T-cell (primary cell): ENCODE data around the gene MAP4. TPM values are rescaled to one million over a fixed set of nuclear protein-coding genes. Genes with fewer than 3 reads are reported as not detected.
"Not testable (repeated sequence)": the region's sequence is repeated elsewhere in the genome, so short reads cannot be mapped to it uniquely, and the experiment has no call there.

Source experiments
- ATAC-seq, 4 experiments: fragments of 200-7000 bp in 3 of 4; fragments of 150-1000 bp in 1 of 4; cut with Tn5 transposase; replicated peaks in 1 of 4; 1 replicate in 3 of 4; 2 replicates in 1 of 4; pipeline ENCODE4 v1.10.0; 2021; ENCODE audit warnings: moderate library complexity in 3 of 4, mild to moderate bottlenecking in 2 of 4, moderate number of reproducible peaks in 1 of 4
- CTCF ChIA-PET, 2 donors: fragments of 300-600 bp; sonication (Branson Sonifier 250); formaldehyde crosslinking; loops; one replicate each; lab custom pipeline; 2022; ENCODE audit warnings: antibody characterized with exemption in 2 of 2; lab: Charles Lee
- POLR2A ChIA-PET, 2 donors: fragments of 300-600 bp; sonication (Branson Sonifier 250); formaldehyde crosslinking; loops; one replicate each; lab custom pipeline; 2022; ENCODE audit warnings: antibody characterized with exemption in 2 of 2; lab: Charles Lee
- DNase-seq, 35 experiments: peaks; one replicate each; pipeline versions ENCODE4 v3.0.0 to v3.0.0-alpha.2; 2013 to 2023
- H3K27ac ChIP-seq: one replicate; pipeline ENCODE4 v1.5.1; 2013; ENCODE audit warnings: low read length
- H3K27me3 ChIP-seq, 2 experiments: replicated peaks in 1 of 2; 1 replicate in 1 of 2; 2 replicates in 1 of 2; pipeline versions ENCODE4 v1.6.1 to v1.7.0; 2013; ENCODE audit warnings: low read length in 1 of 2, mixed read lengths in 1 of 2; ENCODE audit not compliant: control insufficient read depth in 2 of 2, insufficient read depth in 2 of 2; ENCODE audit errors: extremely low read depth in 1 of 2
- H3K36me3 ChIP-seq, 2 donors: 1 replicate in 1 of 2; 2 replicates in 1 of 2; pipeline versions ENCODE4 v1.6.1 to v1.7.0; 2013; ENCODE audit warnings: low read length in 1 of 2; ENCODE audit not compliant: control insufficient read depth in 2 of 2, insufficient read depth in 1 of 2; ENCODE audit errors: extremely low read depth in 1 of 2
- H3K4me1 ChIP-seq, 2 experiments: 1 replicate in 1 of 2; 2 replicates in 1 of 2; pipeline versions ENCODE4 v1.6.1 to v1.7.0; 2013; ENCODE audit warnings: low read length in 2 of 2, mixed read lengths in 1 of 2; ENCODE audit not compliant: insufficient read depth in 2 of 2, control insufficient read depth in 1 of 2; ENCODE audit errors: extremely low read depth in 1 of 2
- H3K4me3 ChIP-seq, 2 donors: 1 replicate in 1 of 2; 2 replicates in 1 of 2; pipeline versions ENCODE4 v1.5.1 to v1.7.0; 2013; ENCODE audit warnings: mild to moderate bottlenecking in 2 of 2, low read length in 1 of 2, moderate library complexity in 1 of 2; ENCODE audit not compliant: control insufficient read depth in 1 of 2; ENCODE audit errors: extremely low read depth in 1 of 2
- H3K9me3 ChIP-seq: 2 replicates; pipeline ENCODE4 v1.7.0; 2013
- H3K27ac Mint-ChIP-seq, 2 donors: one replicate each; pipeline ENCODE4 v1.8.0; 2020 to 2021; ENCODE audit warnings: mild to moderate bottlenecking in 2 of 2, mixed read lengths in 2 of 2
- H3K27me3 Mint-ChIP-seq, 2 donors: one replicate each; pipeline ENCODE4 v1.8.0; 2021 to 2022; ENCODE audit warnings: mixed read lengths in 2 of 2
- H3K36me3 Mint-ChIP-seq: one replicate; pipeline ENCODE4 v1.8.0; 2021; ENCODE audit warnings: mixed read lengths
- H3K4me1 Mint-ChIP-seq, 3 donors: one replicate each; pipeline ENCODE4 v1.8.0; 2020 to 2022; ENCODE audit warnings: mixed read lengths in 3 of 3, mild to moderate bottlenecking in 1 of 3
- H3K4me3 Mint-ChIP-seq, 3 donors: one replicate each; pipeline ENCODE4 v1.8.0; 2020 to 2022; ENCODE audit warnings: mild to moderate bottlenecking in 3 of 3, mixed read lengths in 3 of 3, moderate library complexity in 3 of 3
- H3K9me3 Mint-ChIP-seq, 3 donors: one replicate each; pipeline ENCODE4 v1.8.0; 2020 to 2022; ENCODE audit warnings: mixed read lengths in 3 of 3
- WGBS: methylation state at CpG from one replicate; pipeline ENCODE4 v1.1.5; 2013; ENCODE audit warnings: missing lambda C conversion rate; ENCODE audit not compliant: insufficient coverage; 5-methylcytosine and 5-hydroxymethylcytosine counted together
- total RNA-seq, 35 experiments: library from RNA in 6 of 35; stranded (reverse) in 6 of 35; fragments of 120-200 nt in 1 of 35; gene quantifications; one replicate each; pipeline versions ENCODE4 v1.2.1 to v1.2.4 and lab custom pipeline; 2013 to 2026

The MAP4 gene
- total RNA-seq, 5 donors from 2014 or later (not counting 1 experiment from before 2014, with no cell fraction given) = 60.7 to 85.1 (median 76.7) TPM

DNA sequence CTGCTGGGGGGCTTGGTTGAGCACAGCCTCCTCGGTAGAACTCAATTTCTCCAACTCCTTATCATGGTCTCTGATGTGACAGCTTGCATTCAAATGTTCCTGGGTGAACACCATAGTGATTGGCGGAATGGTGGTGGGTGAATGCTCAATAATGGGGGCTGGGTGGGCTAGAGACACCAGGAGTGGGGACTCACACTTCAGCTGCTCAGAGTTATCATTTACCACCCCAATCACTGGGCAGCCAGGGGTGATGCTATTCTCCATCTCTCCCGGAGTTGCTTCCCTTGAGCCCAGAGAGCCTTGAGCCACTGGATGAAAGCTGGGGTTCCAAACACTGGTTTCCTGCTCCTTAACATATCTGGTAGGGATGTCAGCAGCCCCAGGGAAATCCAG, 124.6 kb downstream of the MAP4 start:
- no peak for ATAC-seq

DNA sequence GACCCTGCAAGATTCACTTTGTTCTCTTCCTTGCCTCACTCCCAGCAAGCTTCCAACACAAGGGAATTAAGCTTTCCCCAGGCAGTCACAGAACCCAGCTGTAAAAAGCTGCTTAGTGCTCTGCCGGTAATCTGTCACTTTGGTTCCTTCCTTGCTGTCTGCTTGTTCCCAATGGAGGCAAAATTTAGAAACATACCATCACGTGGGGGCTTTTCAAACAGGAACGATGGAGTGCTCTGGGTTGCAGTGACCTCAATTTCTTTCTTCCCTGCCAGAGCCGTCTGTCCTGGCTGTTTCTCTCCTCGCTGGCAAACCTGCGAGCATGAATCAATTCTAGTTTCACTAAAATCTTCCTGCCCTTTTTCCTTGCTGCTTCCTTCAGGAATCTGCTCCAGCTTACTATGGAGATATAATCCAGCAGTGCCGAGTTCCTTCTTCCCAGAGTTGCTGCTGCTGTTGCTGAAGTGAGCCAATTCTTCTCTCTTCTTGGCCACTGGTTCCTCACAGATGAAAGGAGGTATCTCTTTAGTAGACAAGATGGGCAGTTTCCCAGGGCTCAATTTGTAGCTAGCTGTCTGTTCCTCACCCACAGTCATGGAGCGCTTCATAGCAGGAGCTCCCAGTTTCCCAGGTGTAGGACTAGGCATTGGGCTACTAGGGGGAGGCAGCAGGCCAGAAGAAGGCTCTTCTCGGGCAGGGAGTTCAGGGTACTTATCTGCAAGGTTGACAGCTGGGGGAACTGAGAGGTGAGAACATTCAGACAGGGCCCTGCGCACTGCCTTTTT, 125.2 kb downstream of the MAP4 start:
- H3K9me3 Mint-ChIP-seq = no peaks in the 10 kb centered on the region
- DNase-seq (no peak), ATAC-seq (no peak)
- no peak overlapping the region for H3K4me3 Mint-ChIP-seq
- H3K36me3 ChIP-seq = peaks cover 8 to 17% of the 10 kb centered on the region in 2 donors
- H3K27me3 ChIP-seq = no peaks in the 10 kb centered on the region
- H3K27ac Mint-ChIP-seq = no peak overlapping the region
- H3K4me1 Mint-ChIP-seq = peaks cover 0 to 2% (median under 1%) of the 10 kb centered on the region in 3 donors
- ChIA-PET POLR2A (interaction anchor here in 1 of 2 donors (0.6 kb wide), 1 partner anchor 65 kb away, joined by 3 read pairs; no protein-coding TSS in a partner anchor), CTCF (no interaction called here)
- WGBS = 98% methylated on average over 8 of the region's 10 CpGs
- H3K9me3 ChIP-seq = no peaks in the 10 kb centered on the region
- H3K4me1 ChIP-seq = no peaks in the 10 kb centered on the region
- peaks cover 55% of the 10 kb centered on the region for H3K36me3 Mint-ChIP-seq
- H3K27me3 Mint-ChIP-seq = no peaks in the 10 kb centered on the region
- no peak overlapping the region for H3K4me3 ChIP-seq
- no peak overlapping the region for H3K27ac ChIP-seq

More for the DNA sequence above, 124.6 kb downstream of the MAP4 start:
- DNase-seq = no peak
- Histone ChIP-seq H3K36me3 (peaks cover 8 to 17% of the 10 kb centered on the region in 2 donors), H3K4me1 (no peaks in the 10 kb centered on the region), H3K4me3 (no peak overlapping the region), H3K27ac (no peak overlapping the region), H3K27me3 (no peaks in the 10 kb centered on the region), H3K9me3 (no peaks in the 10 kb centered on the region)
- WGBS = no CpG with 5 or more reads among the region's 3 CpGs
- ChIA-PET POLR2A (no interaction called here), CTCF (no interaction called here)
- Mint-ChIP-seq H3K4me3 (no peak overlapping the region), H3K36me3 (peaks cover 53% of the 10 kb centered on the region), H3K27me3 (no peaks in the 10 kb centered on the region), H3K4me1 (peaks cover 0 to 3% (median 0%) of the 10 kb centered on the region in 3 donors), H3K27ac (no peak overlapping the region), H3K9me3 (no peaks in the 10 kb centered on the region)

DNA sequence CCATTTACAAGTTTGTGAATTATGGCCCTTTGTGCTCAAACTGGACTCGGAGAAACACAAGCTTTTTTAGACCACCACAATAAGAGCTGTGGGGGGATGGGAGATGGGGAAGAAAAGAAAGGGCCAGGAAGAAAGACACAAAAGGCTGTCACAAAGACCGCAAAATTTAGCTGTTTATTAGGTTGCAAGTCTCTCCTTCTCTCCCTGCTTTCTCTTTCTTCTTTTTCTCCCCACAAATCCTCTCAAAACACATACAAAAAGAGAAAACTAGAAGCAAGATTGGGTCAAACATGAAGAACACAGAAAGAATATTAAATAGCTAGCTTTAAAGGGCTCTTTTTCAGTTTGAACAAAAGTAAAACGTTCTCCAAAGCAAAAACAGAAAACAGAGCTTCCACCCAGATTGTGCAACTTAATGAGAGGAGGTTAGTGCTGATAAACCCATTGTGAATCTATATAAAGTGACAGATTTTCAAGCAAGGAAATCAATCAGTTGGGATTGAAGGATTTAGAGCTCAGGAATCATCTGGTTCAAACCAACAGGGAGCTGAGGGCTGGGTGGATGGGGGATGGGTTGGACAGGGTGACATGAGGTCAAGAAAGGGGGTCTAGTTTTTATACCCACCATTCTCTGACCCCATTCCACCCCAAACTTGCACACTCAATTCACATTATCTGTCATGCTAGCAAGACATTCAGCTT, 125.9 kb downstream of the MAP4 start:
- Histone ChIP-seq H3K4me3 (no peak overlapping the region), H3K9me3 (no peaks in the 10 kb centered on the region), H3K27ac (no peak overlapping the region), H3K27me3 (no peaks in the 10 kb centered on the region), H3K4me1 (no peaks in the 10 kb centered on the region), H3K36me3 (peaks cover 8 to 13% of the 10 kb centered on the region in 2 donors)
- ATAC-seq (no peak), DNase-seq (no peak)
- Mint-ChIP-seq H3K4me3 (no peak overlapping the region), H3K27ac (no peak overlapping the region), H3K36me3 (peaks cover 50% of the 10 kb centered on the region), H3K9me3 (no peaks in the 10 kb centered on the region), H3K4me1 (peaks cover 0 to 5% (median 2%) of the 10 kb centered on the region in 3 donors), H3K27me3 (no peaks in the 10 kb centered on the region)
- ChIA-PET POLR2A (interaction anchor here in 1 of 2 donors (0.6 kb wide), 1 partner anchor 65 kb away, joined by 3 read pairs; no protein-coding TSS in a partner anchor), CTCF (no interaction called here)
- WGBS = no CpG with 5 or more reads among the region's 3 CpGs

DNA sequence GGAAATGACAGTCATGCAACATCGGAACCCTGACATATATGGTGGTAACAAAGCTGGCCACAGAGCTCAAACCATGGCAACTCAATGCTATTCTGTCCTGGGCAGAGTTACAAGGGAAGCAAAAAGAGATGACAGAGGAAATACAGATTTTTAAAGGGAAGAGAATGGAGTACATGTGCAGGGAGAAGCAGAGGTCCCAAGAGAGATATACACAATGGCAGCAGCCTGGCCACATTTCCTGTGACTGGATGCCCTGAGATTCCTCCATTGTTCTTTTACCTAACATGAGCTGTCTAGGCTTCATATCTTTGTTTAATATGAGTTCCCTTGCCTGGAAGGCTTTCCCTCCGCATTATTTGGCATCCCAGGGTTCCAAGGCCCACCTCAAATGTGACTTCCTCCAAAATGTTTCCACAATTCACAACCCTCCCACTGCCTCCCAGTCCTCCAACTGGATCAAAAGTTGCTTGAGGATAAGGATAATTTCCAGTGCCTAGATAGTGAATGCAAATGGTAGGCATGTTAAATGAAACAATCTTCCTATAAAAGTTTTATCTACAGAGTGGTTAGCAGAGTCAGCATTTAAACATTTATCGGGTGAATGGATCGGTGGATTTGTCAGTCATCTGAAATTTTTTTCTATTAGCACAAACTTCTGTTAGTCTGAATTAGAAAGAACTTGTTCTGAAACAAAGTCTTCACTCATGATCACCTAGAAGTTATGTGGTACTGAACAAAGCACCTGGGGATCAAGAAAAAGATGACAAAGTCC, 127.0 kb downstream of the MAP4 start:
- Mint-ChIP-seq H3K27ac (no peak overlapping the region), H3K4me1 (peaks cover 1 to 11% (median 6%) of the 10 kb centered on the region in 3 donors), H3K9me3 (no peaks in the 10 kb centered on the region), H3K4me3 (no peak overlapping the region), H3K36me3 (peaks cover 60% of the 10 kb centered on the region), H3K27me3 (no peaks in the 10 kb centered on the region)
- no peak overlapping the region for H3K27ac ChIP-seq
- no peak for DNase-seq
- ChIA-PET CTCF (interaction anchor here in 1 of 2 donors (0.7 to 1.6 kb wide), 2 partner anchors 11 to 59 kb away, joined by 3 to 4 read pairs; no protein-coding TSS in a partner anchor), POLR2A (interaction anchor here in 1 of 2 donors (0.6 kb wide), 1 partner anchor 1149 kb away, joined by 3 read pairs; no protein-coding TSS in a partner anchor)
- no peak for ATAC-seq
- no CpG with 5 or more reads among the region's 4 CpGs for WGBS
- H3K27me3 ChIP-seq = no peaks in the 10 kb centered on the region
- H3K4me3 ChIP-seq = no peak overlapping the region
- no peaks in the 10 kb centered on the region for H3K4me1 ChIP-seq
- no peaks in the 10 kb centered on the region for H3K9me3 ChIP-seq
- H3K36me3 ChIP-seq = peaks cover 8 to 13% of the 10 kb centered on the region in 2 donors

DNA sequence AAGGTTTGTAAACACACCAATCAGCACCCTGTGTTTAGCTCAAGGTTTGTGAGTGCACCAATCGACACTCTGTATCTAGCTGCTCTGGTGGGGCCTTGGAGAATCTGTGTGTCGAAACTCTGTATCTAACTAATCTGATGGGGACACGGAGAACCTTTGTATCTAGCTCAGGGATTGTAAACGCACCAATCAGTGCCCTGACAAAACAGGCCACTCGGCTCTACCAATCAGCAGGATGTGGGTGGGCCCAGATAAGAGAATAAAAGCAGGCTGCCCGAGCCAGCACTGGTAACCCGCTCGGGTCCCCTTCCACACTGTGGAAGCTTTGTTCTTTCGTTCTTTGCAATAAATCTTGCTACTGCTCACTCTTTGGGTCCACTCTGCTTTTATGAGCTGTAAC, 128.2 kb downstream of the MAP4 start:
- DNase-seq, H3K4me3 ChIP-seq, H3K27me3 Mint-ChIP-seq, H3K4me1 ChIP-seq, POLR2A ChIA-PET, ATAC-seq, H3K27ac ChIP-seq, H3K9me3 ChIP-seq, H3K27ac Mint-ChIP-seq, H3K9me3 Mint-ChIP-seq, H3K4me3 Mint-ChIP-seq, H3K27me3 ChIP-seq: not testable (repeated sequence)
- H3K36me3 ChIP-seq = peaks cover 8 to 13% of the 10 kb centered on the region in 2 donors
- 83% methylated on average over 1 of the region's 9 CpGs for WGBS
- Mint-ChIP-seq H3K4me1 (peaks cover 1 to 11% (median 6%) of the 10 kb centered on the region in 3 donors), H3K36me3 (peaks cover 60% of the 10 kb centered on the region)
- CTCF ChIA-PET = interaction anchor here in 1 of 2 donors (1.6 kb wide), 1 partner anchor 9 kb away, joined by 3 read pairs; no protein-coding TSS in a partner anchor

DNA sequence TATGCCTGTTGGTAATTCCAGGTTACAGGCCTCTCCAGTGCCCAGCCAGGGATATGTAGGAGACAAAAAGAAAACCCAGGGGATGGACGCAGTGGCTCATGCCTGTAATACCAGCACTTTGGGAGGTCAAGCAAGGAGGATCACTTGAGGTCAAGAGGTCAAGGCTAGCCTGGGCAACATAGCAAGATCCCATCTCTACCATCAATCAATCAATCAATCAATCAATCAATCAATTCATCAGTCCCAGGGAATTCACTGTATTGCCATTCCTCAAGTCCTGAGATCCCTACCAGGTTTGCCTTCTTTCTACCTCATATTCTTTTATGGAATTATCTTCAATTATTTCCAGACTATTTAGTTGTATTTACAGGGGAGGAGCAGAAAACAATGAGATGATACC, 131.0 kb downstream of the MAP4 start:
- H3K36me3 Mint-ChIP-seq = peaks cover 42% of the 10 kb centered on the region
- ChIA-PET POLR2A (no interaction called here), CTCF (no interaction called here)
- Histone ChIP-seq H3K9me3 (no peaks in the 10 kb centered on the region), H3K4me3 (no peak overlapping the region), H3K4me1 (no peaks in the 10 kb centered on the region), H3K27me3 (no peaks in the 10 kb centered on the region), H3K27ac (no peak overlapping the region), H3K36me3 (no peaks in the 10 kb centered on the region)
- peaks cover 1 to 11% (median 6%) of the 10 kb centered on the region in 3 donors for H3K4me1 Mint-ChIP-seq
- no peak overlapping the region for H3K4me3 Mint-ChIP-seq
- H3K9me3 Mint-ChIP-seq = no peaks in the 10 kb centered on the region
- no peak for ATAC-seq
- whole genome bisulfite sequencing = 100% methylated on average over 1 of the region's 1 CpG
- no peaks in the 10 kb centered on the region for H3K27me3 Mint-ChIP-seq
- no peak for DNase-seq
- H3K27ac Mint-ChIP-seq = no peak overlapping the region
